GM12892 (cell line): ENCODE data around the gene PRKAR2B.

Experiments
- POLR2A ChIP-seq: IDR thresholded peaks from 2 replicates; pipeline ENCODE4 v1.6.1; 2011; ENCODE audit warnings: low read depth, low read length, control low read depth
- POLR2AphosphoS5 ChIP-seq: IDR thresholded peaks from 2 replicates; pipeline ENCODE4 v1.6.1; 2011; ENCODE audit warnings: low read depth, low read length, control low read depth

GRCh38 chr7:107133396-107133795 is 88.9 kb downstream of the PRKAR2B start:
- TF ChIP-seq POLR2AphosphoS5 (no peak), POLR2A (no peak)
